Esophagus muscularis mucosa (tissue), 4 donors: ENCODE results near the gene C1orf52. TPM values are rescaled to one million over a fixed set of nuclear protein-coding genes. Genes with fewer than 3 reads are reported as not detected.

Source experiments
- DNase-seq: peaks from one replicate; pipeline ENCODE4 v3.0.0-alpha.2; 2017; ENCODE audit errors: extremely low spot score
- H3K27ac ChIP-seq, 4 donors: fragments of 200-600 bp; sonication (generic); replicated peaks in 1 of 4; 1 replicate in 3 of 4; 2 replicates in 1 of 4; pipeline ENCODE4 v1.5.1; 2016 to 2019; ENCODE audit warnings: mild to moderate bottlenecking in 1 of 4
- H3K27me3 ChIP-seq, 4 donors: fragments of 200-600 bp; sonication (generic); one replicate each; pipeline versions ENCODE4 v1.5.1 to v1.6.0; 2016 to 2019
- H3K36me3 ChIP-seq, 4 donors: fragments of 200-600 bp; sonication (generic); one replicate each; pipeline ENCODE4 v1.5.1; 2016 to 2019
- H3K4me1 ChIP-seq, 4 donors: fragments of 200-600 bp; sonication (generic); one replicate each; pipeline ENCODE4 v1.5.1; 2016 to 2019
- H3K4me3 ChIP-seq, 4 donors: fragments of 200-600 bp; sonication (generic); 1 replicate in 2 of 4; 2 replicates in 2 of 4; pipeline ENCODE4 v1.5.1; 2016 to 2019; ENCODE audit warnings: mild to moderate bottlenecking in 4 of 4, moderate library complexity in 1 of 4
- H3K9me3 ChIP-seq, 4 donors: fragments of 200-600 bp; sonication (generic); 1 replicate in 3 of 4; 2 replicates in 1 of 4; pipeline ENCODE4 v1.5.1; 2016 to 2019
- EP300 ChIP-seq: sonication (generic); formaldehyde crosslinking; IDR thresholded peaks from one replicate; pipeline ENCODE4 v1.6.1; 2017; ENCODE audit warnings: antibody characterized with exemption
- POLR2A ChIP-seq: fragments of 450-650 bp; IDR thresholded peaks from one replicate; pipeline ENCODE4 v1.6.1; 2017; ENCODE audit warnings: antibody characterized with exemption, moderate library complexity, mild to moderate bottlenecking, low read depth
- POLR2AphosphoS5 ChIP-seq, 2 donors: sonication (generic); formaldehyde crosslinking; IDR thresholded peaks; one replicate each; pipeline ENCODE4 v1.6.1; 2017; ENCODE audit warnings: antibody characterized with exemption in 2 of 2
- WGBS: methylation state at CpG from one replicate; pipeline ENCODE4 v1.1.5; 2018; 5-methylcytosine and 5-hydroxymethylcytosine counted together
- intact Hi-C: fragments of 100-400 bp; cut with DNase I; formaldehyde crosslinking; loops from one replicate; pipeline ENCODE4 v1.15.1; 2023
- total RNA-seq, 4 donors: library from RNA; depleted of rRNA; stranded (reverse); fragments of >200 nt; gene quantifications; one replicate each; pipeline versions ENCODE4 v1.1.0 to v1.2.1, GENCODE V29; 2016
- TF ChIP-seq, protein P1 (sequence below), 3 experiments: fragments of 200-600 bp in 2 of 3; fragments of 450-650 bp in 1 of 3; sonication (generic) in 2 of 3; IDR thresholded peaks; one replicate each; pipeline ENCODE4 v1.5.1; 2017 to 2019; ENCODE audit warnings: antibody characterized with exemption in 3 of 3, mild to moderate bottlenecking in 2 of 3, moderate library complexity in 1 of 3

The C1orf52 gene
- total RNA-seq, 4 donors from 2014 or later = 11.2 to 22.4 (median 15.4) TPM

DNA sequence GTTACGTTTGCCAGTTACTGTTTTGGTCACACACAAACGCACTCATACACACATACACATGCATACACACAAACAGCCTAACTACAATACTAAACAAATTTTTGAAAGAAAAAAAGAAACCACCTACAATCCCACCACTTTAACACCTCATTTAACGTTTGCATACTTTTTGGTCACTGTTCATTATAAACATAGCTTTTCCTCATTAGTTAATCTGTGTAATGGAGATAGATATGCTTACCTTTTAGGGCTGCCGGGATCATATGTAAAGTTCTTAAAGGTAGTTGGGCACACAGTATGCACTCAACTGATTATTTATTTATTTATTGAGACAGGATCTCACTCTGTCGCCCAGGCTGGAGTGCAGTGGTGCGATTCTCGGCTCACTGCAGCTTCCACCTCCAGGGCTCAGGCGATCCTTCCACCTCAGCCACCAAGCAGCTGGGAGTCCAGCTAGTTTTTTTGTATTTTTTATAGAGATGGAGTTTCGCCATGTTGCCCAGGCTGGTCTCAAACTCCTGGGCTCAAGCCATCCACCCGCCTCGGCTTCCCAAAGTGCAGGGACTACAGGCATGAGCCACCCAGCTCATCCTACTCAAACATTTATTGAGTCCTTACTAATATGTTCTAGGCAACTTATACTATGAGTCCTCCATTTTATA is 17.6 kb upstream of the C1orf52 start:
- intact Hi-C loops = no loop called here
- Histone ChIP-seq H3K4me1 (peaks cover 24 to 53% (median 34%) of the 10 kb centered on the region in 4 donors), H3K4me3 (peak overlapping the region; percentile 86 to 96 (median 89)), H3K9me3 (no peaks in the 10 kb centered on the region), H3K27ac (peak overlapping the region; percentile 93 to 98 (median 96)), H3K27me3 (no peaks in the 10 kb centered on the region), H3K36me3 (peaks cover 0 to 8% (median 0%) of the 10 kb centered on the region in 4 donors)
- TF ChIP-seq POLR2AphosphoS5 (IDR thresholded peaks at IDR 0.05) (no peak), EP300 (no peak), POLR2A (no peak)
- TF ChIP-seq, protein P1, sequence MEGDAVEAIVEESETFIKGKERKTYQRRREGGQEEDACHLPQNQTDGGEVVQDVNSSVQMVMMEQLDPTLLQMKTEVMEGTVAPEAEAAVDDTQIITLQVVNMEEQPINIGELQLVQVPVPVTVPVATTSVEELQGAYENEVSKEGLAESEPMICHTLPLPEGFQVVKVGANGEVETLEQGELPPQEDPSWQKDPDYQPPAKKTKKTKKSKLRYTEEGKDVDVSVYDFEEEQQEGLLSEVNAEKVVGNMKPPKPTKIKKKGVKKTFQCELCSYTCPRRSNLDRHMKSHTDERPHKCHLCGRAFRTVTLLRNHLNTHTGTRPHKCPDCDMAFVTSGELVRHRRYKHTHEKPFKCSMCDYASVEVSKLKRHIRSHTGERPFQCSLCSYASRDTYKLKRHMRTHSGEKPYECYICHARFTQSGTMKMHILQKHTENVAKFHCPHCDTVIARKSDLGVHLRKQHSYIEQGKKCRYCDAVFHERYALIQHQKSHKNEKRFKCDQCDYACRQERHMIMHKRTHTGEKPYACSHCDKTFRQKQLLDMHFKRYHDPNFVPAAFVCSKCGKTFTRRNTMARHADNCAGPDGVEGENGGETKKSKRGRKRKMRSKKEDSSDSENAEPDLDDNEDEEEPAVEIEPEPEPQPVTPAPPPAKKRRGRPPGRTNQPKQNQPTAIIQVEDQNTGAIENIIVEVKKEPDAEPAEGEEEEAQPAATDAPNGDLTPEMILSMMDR (IDR thresholded peaks at IDR 0.05) = no peak
- no peak for DNase-seq
- WGBS = 61% methylated on average over 11 of the region's 11 CpGs

DNA sequence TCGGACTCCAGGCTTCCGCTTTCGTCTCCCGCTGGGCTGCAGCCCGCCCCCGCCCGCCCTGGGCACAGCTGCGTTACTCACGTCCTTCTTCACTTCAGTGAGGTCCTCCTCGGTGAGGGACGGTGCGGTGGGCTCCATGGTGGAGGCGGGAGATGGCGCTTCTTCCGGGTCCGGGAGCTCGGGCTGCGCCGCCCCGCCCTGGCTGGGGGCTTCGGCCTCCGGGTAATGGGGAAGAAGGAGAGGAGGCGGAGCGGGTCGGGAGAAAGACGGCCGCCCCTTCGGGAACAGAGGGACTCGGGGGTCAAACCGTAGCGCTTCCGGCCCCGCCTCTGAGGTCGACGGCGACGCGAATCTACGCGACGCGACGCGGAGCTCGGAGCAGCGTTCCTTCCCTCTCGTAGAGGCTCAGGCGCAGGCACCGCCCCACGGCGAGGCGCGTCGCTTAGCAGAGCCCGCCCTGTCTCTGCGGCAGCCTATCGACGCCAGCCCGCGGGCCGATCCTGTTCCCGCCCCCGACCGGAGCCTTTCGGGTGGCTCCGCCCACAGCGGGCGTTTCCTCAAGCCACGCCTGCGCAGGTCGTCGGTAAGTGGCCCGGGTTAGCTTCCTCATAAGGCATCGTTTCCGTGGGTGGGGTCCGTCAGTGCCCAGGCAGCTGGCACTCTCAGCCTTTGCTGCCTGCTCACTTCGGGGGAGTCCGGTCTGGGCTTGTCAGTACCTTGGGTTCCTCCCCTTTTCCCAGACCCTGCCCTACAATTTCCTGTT is 16.9 kb upstream of the C1orf52 start, which contains the start of gene BCL10:
Gene BCL10 (minus strand): TSS at position 418 of the 763 bp plus-strand sequence. CDS start 280 bp downstream, at position 138.
- Histone ChIP-seq H3K4me1 (peaks cover 24 to 55% (median 37%) of the 10 kb centered on the region in 4 donors), H3K9me3 (no peaks in the 10 kb centered on the region), H3K27me3 (no peaks in the 10 kb centered on the region), H3K27ac (peak within 1 kb of the TSS; percentile 93 to 98 (median 96)), H3K4me3 (peak within 1 kb of the TSS; percentile 86 to 96 (median 89)), H3K36me3 (peaks cover 0 to 8% (median 0%) of the 10 kb centered on the region in 4 donors)
- TF ChIP-seq POLR2A = peak; percentile 88
- no peak for TF ChIP-seq EP300
- peak; percentile 92 to 96 for TF ChIP-seq POLR2AphosphoS5 (IDR thresholded peaks at IDR 0.05)
- TF ChIP-seq, protein P1 (IDR thresholded peaks at IDR 0.05) = peak in 1 of 3 experiments; percentile 3
- WGBS = 0% methylated on average over 2 of the region's 78 CpGs
- intact Hi-C loops = no loop called here
- DNase-seq = peak; percentile 99

DNA sequence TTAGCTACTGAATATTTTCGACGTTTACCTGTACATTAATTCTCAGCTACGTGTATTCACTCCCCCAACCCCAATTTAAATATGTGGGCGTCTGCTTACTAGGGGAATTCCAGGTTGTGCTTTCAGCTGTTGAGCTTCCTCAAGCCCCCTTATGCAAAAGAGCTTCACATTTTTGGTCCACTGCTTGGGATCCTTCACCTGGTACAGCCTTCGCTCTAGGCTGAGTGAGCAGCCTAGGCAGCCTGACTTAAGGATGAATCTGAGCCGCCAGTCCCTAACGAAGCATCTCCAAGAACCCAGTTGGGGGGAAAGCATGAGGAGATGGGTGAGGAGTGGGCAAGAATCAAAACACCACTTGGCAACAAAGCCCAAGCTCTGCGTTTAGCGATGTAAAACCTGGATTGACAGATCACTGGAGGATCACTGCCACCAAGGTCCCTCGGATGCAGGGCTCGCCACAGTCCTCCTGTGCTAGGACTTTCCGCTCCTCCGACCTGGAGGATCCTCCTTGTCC is 16.3 kb upstream of the C1orf52 start:
- DNase-seq = no peak
- 3% methylated on average over 8 of the region's 13 CpGs for WGBS
- Histone ChIP-seq H3K27ac (peak overlapping the region; percentile 93 to 98 (median 96)), H3K4me1 (peaks cover 24 to 55% (median 37%) of the 10 kb centered on the region in 4 donors), H3K36me3 (peaks cover 0 to 8% (median 3%) of the 10 kb centered on the region in 4 donors), H3K4me3 (peak overlapping the region; percentile 86 to 96 (median 89)), H3K27me3 (no peaks in the 10 kb centered on the region), H3K9me3 (no peaks in the 10 kb centered on the region)
- intact Hi-C loops = no loop called here
- TF ChIP-seq EP300 = no peak
- no peak for TF ChIP-seq POLR2A
- TF ChIP-seq POLR2AphosphoS5 (IDR thresholded peaks at IDR 0.05) = no peak
- TF ChIP-seq, protein P1 (IDR thresholded peaks at IDR 0.05) = no peak

DNA sequence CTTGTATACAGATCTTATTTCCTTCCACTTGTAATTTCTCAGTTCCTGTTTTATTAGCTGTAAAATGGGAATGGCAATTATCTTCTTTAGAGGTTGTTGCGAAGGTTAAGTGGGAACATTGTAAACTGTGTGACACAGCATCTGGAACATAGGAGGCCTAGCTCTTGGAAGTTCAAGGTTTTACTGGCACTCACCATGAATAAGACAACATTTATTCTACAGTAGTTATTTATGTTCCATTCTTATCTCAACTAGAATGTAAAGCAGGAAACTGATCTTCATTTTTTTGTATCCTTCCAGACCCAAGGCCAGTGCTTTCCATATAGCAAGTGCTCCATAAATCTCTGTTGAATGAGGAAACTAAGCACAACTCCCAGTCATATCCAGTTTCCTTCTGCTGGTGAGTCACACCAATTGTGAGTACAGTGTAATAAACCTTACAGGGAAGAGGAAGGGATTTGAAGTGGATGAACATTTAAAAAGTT is 15.5 kb upstream of the C1orf52 start:
- no peak for DNase-seq
- no peaks in the 10 kb centered on the region for H3K9me3 ChIP-seq
- peaks cover 0 to 14% (median 9%) of the 10 kb centered on the region in 4 donors for H3K36me3 ChIP-seq
- H3K4me1 ChIP-seq = peaks cover 24 to 55% (median 37%) of the 10 kb centered on the region in 4 donors
- TF ChIP-seq POLR2AphosphoS5 (IDR thresholded peaks at IDR 0.05) = peak in 1 of 2 donors; percentile 15
- no peak for TF ChIP-seq EP300
- TF ChIP-seq POLR2A = no peak
- TF ChIP-seq, protein P1 (IDR thresholded peaks at IDR 0.05) = no peak
- no peaks in the 10 kb centered on the region for H3K27me3 ChIP-seq
- intact Hi-C loops = no loop called here
- 68% methylated on average over 1 of the region's 1 CpG for WGBS
- H3K4me3 ChIP-seq = peak overlapping the region; percentile 86 to 96 (median 89)
- H3K27ac ChIP-seq = peak overlapping the region in 3 of 4 donors; percentile 93 to 98 (median 96)
